ENCODE measurements around the gene ANTXRL. TPM values are rescaled to one million over a fixed set of nuclear protein-coding genes. Genes with fewer than 3 reads are reported as not detected.

ANTXRL gene
- total RNA-seq, 1 donor, result not detected

- no peak for TF ChIP-seq CTCF (IDR thresholded peaks at IDR 0.05; ENCODE audit: insufficient read depth, low read length)
- no peak for DNase-seq (ENCODE audit: low read depth)
- peak overlapping the region; percentile 69 for H3K4me3 ChIP-seq (ENCODE audit: low read depth, low read length)
Observed at GRCh38 chr10:46285300-46285699, 1.5 kb upstream of the ANTXRL start.

GRCh38 chr10:46285966-46286620, 704 bp upstream of the ANTXRL start:
- TF ChIP-seq CTCF (IDR thresholded peaks at IDR 0.05; ENCODE audit: insufficient read depth, low read length), result no peak

GRCh38 chr10:46287846-46288477, 1.2 kb downstream of the ANTXRL start:
- DNase-seq (ENCODE audit: low read depth), result no peak
- no peak for TF ChIP-seq CTCF (IDR thresholded peaks at IDR 0.05; ENCODE audit: insufficient read depth, low read length)
- no peak overlapping the region for H3K4me3 ChIP-seq (ENCODE audit: low read depth, low read length)

More at GRCh38 chr10:46285966-46286620, 704 bp upstream of the ANTXRL start:
- no peak overlapping the region for H3K4me3 ChIP-seq (ENCODE audit: low read depth, low read length)
- DNase-seq (ENCODE audit: low read depth), result no peak

GRCh38 chr10:46288601-46289206, 1.9 kb downstream of the ANTXRL start:
- TF ChIP-seq CTCF (IDR thresholded peaks at IDR 0.05; ENCODE audit: insufficient read depth, low read length), result no peak
- no peak for DNase-seq (ENCODE audit: low read depth)
- H3K4me3 ChIP-seq (ENCODE audit: low read depth, low read length), result no peak overlapping the region

GRCh38 chr10:46289209-46289810, 2.5 kb downstream of the ANTXRL start:
- H3K4me3 ChIP-seq (ENCODE audit: low read depth, low read length), result no peak overlapping the region
- no peak for DNase-seq (ENCODE audit: low read depth)
- TF ChIP-seq CTCF (IDR thresholded peaks at IDR 0.05; ENCODE audit: insufficient read depth, low read length), result no peak

- no peak for DNase-seq (ENCODE audit: low read depth)
- no peak for TF ChIP-seq CTCF (IDR thresholded peaks at IDR 0.05; ENCODE audit: insufficient read depth, low read length)
- no peak overlapping the region for H3K4me3 ChIP-seq (ENCODE audit: low read depth, low read length)
Observed at GRCh38 chr10:46290101-46290886, 3.5 kb downstream of the ANTXRL start.
